H1 (cell line): Measurements from ENCODE around the gene NPSR1. TPM values are rescaled to one million over a fixed set of nuclear protein-coding genes. Genes with fewer than 3 reads are reported as not detected.

Experiments
- BRCA1 ChIP-seq: IDR thresholded peaks from 2 replicates; pipeline ENCODE4 v1.6.1; 2012; ENCODE audit warnings: low read depth, low read length, improper control_type of control experiment
- CHD2 ChIP-seq: IDR thresholded peaks from 2 replicates; pipeline ENCODE4 v1.6.1; 2012; ENCODE audit warnings: low read length, improper control_type of control experiment
- EZH2 ChIP-seq: fragments of 200-600 bp; sonication (generic); IDR thresholded peaks from 2 replicates; pipeline ENCODE4 v1.7.1; 2012; ENCODE audit warnings: low read depth, mild to moderate bottlenecking, moderate library complexity, low read length, inconsistent platforms; ENCODE audit not compliant: severe bottlenecking
- GTF2F1 ChIP-seq: IDR thresholded peaks from 2 replicates; pipeline ENCODE4 v1.6.1; 2012; ENCODE audit warnings: low read depth, low read length, improper control_type of control experiment, borderline replicate concordance
- SUZ12 ChIP-seq: fragments of 200-600 bp; sonication (generic); IDR thresholded peaks from 2 replicates; pipeline ENCODE4 v1.6.1; 2012; ENCODE audit warnings: mild to moderate bottlenecking, inconsistent platforms, low read length, moderate library complexity, mixed read lengths
- polyA plus RNA-seq, 7 experiments: library from polyadenylated mRNA; depleted of rRNA in 3 of 7; stranded (reverse) in 5 of 7; unstranded in 2 of 7; fragments of >200 nt in 5 of 7; fragments of 200-250 nt in 2 of 7; gene quantifications; 1 replicate in 5 of 7; 2 replicates in 1 of 7; 4 replicates in 1 of 7; pipeline versions ENCODE4 v1.2.1 to v1.2.3, GENCODE V29; 2011 to 2013; ENCODE audit warnings: missing spikeins in 2 of 7, mixed read lengths in 2 of 7
- total RNA-seq: library from RNA; stranded (reverse); fragmentation: NEBNext Ultra II Directional; extraction: Animal tissue kit (Norgen Biotek cat#: 25700); gene quantifications from 2 replicates; pipeline ENCODE4 v1.2.1, GENCODE V29; 2021
- TF ChIP-seq, protein P1 (sequence below): IDR thresholded peaks from 2 replicates; pipeline ENCODE4 v1.6.1; 2012; ENCODE audit warnings: inconsistent platforms

NPSR1 gene
- total and polyA plus RNA-seq, 2 of the 8 experiments (the other 6 are each of a cell fraction or from before 2014, with no cell fraction given) = not detected

DNA sequence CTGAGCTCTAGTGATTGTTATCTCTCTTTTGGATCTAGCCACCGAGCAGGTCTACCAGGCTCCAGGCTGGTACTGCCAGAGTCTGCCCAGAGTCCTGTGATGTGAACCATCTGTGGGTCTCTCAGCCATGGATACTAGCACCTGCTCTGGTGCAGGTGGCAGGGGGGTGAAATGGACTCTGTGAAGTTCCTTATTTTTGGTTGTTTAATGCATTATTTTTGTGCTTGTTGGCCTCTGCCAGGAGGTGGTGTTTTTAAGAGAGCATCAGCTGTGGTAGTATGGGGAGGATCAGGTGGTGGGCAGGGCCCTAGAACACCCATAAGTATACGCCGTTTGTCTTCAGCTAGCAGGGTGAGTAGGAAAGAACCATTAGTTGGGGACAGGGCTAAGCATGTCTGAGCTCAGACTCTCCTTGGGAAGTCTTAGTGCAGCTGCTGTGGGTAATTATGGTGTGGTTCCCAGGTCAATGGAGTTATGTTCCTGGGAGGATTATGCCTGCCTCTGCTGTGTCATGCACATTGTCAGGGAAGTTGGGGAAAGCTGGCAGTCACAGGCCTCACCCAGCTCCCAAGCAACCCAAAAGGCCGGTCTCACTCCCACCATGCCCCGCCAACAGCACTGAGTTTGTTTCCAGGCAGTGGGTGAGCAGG is 81.8 kb downstream of the NPSR1 start (continued):
- TF ChIP-seq, protein P1, sequence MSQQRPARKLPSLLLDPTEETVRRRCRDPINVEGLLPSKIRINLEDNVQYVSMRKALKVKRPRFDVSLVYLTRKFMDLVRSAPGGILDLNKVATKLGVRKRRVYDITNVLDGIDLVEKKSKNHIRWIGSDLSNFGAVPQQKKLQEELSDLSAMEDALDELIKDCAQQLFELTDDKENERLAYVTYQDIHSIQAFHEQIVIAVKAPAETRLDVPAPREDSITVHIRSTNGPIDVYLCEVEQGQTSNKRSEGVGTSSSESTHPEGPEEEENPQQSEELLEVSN = no peak
- TF ChIP-seq BRCA1 (no peak), GTF2F1 (no peak), SUZ12 (no peak), EZH2 (no peak), CHD2 (no peak)
